GM19193 (cell line): ENCODE results near the gene DPAGT1.

Experiments
- POLR2A ChIP-seq: IDR thresholded peaks from 4 replicates; pipeline ENCODE4 v1.6.1; 2011; ENCODE audit not compliant: insufficient read depth, insufficient read length; ENCODE audit errors: extremely low read depth

Gene DPAGT1

DNA sequence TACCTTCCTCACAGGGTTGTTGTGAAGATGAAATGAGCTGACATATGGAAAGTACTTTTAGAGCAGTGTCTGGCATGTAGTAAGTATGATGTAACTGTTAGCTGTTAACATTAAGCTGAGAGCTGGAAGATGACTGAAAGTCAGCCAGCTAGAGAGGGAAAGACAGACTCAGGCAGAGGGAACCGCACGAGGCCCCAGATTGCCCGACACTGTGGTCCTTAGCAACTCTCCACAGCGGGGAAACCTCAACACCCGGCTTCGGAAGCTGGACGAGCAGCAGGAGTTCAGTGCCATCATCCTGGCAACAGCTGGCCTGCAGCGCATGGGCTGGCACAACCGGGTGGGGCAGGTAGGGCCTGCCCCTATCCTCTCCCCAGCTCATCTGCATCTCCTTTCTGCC is 10.5 kb downstream of the DPAGT1 start:
- no peak for TF ChIP-seq POLR2A

- no peak for TF ChIP-seq POLR2A
These were observed 12.3 kb downstream of the DPAGT1 start for GRCh38 chr11:119089319-119089718.

DNA sequence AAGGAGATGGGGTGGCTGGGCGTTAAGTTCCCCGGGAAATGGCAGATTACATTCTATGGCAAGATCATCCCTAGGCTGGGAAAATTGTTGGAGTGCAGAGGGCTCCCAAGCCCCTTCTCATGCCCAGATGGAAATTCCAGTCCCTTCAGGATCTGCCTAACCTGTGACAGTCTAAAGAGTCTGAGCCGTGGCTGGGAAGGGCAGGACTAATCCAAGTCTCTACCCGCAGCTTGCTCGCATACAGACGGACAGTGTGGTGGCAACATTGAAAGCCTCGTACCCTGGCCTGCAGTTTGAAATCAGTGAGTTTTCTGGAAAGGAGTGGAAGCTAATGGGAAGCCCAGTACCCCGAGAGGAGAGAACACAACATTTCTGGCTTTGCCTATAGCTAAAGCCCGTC is 13.2 kb downstream of the DPAGT1 start:
- TF ChIP-seq POLR2A = no peak

- TF ChIP-seq POLR2A = no peak
These were observed 13.9 kb downstream of the DPAGT1 start for GRCh38 chr11:119087747-119088241.

DNA sequence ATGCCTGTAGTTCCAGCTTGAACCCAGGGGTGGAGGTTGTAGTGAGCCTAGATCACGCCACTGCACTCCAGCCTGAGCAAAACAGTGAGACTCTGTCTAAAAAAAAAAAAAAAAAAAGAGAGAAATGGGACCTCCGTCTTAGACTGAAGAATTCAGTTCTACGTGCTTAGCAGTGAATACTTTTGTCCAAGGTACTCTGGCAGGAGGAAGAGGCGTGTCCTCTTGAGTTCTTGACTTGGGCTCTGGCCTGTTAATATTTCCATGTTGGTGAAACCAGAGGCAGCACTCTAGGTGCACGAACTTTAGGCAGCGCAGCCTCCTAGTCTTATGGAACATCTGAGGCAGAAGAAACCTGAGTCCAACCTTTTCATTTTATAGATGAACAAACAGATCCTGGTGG is 14.5 kb downstream of the DPAGT1 start:
- no peak for TF ChIP-seq POLR2A

DNA sequence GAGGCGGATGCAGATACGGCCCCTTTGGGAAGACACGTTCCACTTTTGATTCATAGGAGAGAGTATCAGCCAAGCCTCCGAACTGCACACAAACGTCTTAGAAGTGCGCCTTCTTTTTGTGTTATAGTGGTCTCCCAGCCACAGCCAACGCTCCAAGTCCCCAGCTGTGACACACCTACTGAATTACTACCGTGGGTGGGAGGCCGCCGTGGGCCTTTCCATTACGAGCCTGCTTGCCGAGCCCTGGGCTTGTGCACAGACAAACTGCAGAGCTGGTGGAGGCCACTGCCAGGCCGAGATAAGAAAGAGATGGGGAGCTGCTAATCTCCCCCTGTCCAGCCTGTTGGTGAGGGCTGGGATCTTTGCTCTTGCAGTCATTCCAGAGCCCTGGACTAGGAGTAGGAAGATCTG is 16.2 kb downstream of the DPAGT1 start:
- TF ChIP-seq POLR2A = no peak

DNA sequence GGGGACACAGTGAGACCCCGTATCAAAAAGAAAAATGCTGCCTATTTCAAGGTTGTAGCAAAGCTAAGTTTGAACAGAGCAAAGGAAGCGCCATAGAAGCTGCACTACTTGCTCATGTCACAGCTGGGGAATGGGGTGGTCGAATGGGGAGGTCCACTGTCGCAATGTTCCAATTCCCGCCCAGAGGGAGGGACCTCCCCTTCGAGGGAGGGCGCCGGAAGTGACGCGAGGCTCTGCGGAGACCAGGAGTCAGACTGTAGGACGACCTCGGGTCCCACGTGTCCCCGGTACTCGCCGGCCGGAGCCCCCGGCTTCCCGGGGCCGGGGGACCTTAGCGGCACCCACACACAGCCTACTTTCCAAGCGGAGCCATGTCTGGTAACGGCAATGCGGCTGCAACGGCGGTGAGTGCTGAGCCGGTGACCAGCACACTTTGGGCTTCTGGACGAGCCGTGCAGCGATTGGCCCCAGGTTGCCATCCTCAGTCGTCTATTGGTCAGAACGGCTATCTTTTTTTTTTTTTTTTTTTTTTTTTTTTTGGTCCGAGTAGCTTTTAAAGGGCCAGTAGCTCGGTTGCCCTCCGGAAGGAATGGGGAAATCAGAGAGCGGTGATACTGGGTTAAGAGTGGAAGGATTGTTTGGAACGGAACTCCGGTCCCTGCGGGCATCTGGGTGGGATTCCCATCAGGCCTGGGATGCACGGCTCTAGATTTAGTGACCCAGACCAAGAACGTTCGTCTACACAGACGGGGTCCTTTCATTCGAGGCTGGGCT is 16.8 kb downstream of the DPAGT1 start, which contains the start of gene HMBS:
Gene HMBS (plus strand): TSS at position 219 of the 774 bp plus-strand sequence. CDS start 153 bp downstream, at position 372.
- TF ChIP-seq POLR2A = peak; percentile 92

DNA sequence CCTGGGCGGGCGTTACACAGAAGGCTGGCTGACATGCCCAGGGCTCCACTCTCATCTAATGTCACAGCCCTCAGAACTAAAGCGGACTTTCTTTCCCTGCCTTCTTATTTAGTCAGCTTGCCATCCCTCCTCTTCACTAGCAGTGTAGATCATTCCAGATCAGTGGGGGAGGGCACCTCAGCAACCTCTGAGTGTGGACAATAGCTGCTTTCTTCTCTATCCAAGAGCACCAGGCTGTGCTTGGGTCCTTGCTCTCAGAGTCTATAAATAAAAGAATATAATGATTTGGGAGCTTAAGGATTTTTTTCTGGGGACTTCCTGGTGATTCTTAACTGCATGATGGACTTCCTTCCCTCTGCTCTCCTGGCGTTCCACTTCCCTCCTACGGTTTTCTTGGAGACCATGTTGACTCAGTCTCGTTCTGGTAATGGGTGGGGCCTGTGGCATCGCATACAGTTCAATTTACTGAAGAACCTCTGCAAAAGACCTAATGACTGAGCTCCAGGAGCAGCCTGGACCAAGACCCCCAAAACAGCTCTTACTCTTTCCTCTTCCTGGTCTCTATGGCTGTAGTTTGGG is 19.9 kb downstream of the DPAGT1 start:
- no peak for TF ChIP-seq POLR2A

DNA sequence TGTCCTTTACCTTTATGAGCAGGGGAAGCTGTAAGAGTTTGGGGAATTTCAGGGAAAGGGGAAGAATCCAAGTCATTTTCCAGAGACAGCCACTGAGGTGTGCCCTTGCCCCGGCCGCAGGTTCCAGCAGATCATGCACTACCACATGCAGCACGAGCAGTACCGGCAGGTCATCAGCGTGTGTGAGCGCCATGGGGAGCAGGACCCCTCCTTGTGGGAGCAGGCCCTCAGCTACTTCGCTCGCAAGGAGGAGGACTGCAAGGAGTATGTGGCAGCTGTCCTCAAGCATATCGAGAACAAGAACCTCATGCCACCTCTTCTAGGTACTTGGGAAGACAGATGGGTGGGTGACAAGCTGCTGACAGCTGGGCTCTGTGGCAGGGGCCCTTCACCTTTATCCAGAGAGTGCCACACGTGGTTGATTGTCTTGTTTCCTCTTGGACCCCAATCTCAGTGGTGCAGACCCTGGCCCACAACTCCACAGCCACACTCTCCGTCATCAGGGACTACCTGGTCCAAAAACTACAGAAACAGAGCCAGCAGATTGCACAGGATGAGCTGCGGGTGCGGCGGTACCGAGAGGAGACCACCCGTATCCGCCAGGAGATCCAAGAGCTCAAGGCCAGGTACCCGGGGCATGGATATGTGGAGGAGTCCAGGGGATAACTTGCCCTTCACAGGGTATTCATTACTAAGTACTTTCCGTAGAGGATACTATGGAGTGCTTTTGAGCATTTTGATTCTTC is 22.8 kb downstream of the DPAGT1 start:
- TF ChIP-seq POLR2A = no peak

DNA sequence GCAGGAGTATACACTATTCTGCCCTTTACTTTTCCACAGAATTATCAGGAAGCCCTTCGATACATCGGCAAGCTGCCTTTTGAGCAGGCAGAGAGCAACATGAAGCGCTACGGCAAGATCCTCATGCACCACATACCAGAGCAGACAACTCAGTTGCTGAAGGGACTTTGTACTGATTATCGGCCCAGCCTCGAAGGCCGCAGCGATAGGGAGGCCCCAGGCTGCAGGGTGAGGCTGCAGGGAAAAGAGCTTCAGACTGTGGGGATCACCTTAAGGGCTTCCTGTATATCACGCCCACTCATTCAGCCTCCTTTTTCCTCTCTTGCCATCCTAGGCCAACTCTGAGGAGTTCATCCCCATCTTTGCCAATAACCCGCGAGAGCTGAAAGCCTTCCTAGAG is 23.8 kb downstream of the DPAGT1 start:
- no peak for TF ChIP-seq POLR2A

GRCh38 chr11:119067371-119068222 is 34.1 kb downstream of the DPAGT1 start, which contains the start of gene VPS11:
Gene VPS11 (plus strand): TSS chr11:119067818. CDS start chr11:119067824, 6 bp downstream.
- TF ChIP-seq POLR2A = peak; percentile 86

DNA sequence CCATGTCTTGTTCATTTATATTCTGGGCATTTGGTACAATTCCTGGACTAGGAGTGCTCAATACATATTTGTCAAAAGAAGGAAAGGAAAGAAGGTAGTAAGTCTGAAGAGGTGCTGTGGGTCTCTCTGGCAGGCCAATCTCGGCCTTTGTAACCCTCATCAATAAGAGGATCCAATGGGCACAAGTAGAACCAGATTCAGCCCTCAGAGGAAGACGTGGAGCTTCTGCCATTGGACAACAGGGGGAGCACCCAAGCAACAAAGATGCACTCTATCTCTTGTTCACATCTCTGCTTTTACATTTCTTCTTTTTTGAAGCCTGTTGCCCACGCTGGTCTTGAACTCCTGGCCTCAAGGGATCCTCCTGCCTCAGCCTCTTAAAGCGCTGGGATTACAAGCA is 36.3 kb downstream of the DPAGT1 start:
- no peak for TF ChIP-seq POLR2A

GRCh38 chr11:119062779-119063178 is 38.9 kb downstream of the DPAGT1 start:
- no peak for TF ChIP-seq POLR2A

DNA sequence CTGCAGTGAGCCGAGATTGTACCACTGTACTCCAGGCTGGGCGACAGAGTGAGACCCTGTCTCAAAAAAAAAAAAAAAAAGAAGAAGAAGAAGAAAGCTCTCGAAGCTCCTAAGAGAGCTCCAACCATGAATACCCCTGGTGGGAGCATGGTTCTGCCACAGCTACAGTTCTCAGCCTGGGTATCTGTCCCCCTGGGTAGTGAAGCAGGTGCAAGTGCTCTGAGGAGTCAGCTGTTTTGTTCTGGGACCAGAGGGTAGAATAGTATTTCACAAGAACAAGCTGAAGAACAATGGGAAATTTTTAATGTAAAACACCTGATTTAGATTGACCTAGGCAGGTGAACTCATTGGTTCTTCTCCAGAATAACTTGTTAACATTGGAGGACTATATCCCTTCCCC is 40.4 kb downstream of the DPAGT1 start:
- TF ChIP-seq POLR2A = no peak

GRCh38 chr11:119057000-119057769 is 44.5 kb downstream of the DPAGT1 start, which contains the start of gene HYOU1:
Gene HYOU1 (minus strand): TSS chr11:119057205. CDS start chr11:119056160, 1,045 bp downstream.
- peak; percentile 91 for TF ChIP-seq POLR2A
